Activated T-cell treated with anti-CD3 and anti-CD28 coated beads for 4 hours (primary cell): ENCODE data around the gene KCNN1.
"Not testable (repeated sequence)": the region's sequence is repeated elsewhere in the genome, so short reads cannot be mapped to it uniquely, and the experiment has no call there.

ENCODE experiments used
- DNase-seq: peaks from one replicate; pipeline ENCODE4 v3.0.0-alpha.2; 2020

Gene KCNN1

DNA sequence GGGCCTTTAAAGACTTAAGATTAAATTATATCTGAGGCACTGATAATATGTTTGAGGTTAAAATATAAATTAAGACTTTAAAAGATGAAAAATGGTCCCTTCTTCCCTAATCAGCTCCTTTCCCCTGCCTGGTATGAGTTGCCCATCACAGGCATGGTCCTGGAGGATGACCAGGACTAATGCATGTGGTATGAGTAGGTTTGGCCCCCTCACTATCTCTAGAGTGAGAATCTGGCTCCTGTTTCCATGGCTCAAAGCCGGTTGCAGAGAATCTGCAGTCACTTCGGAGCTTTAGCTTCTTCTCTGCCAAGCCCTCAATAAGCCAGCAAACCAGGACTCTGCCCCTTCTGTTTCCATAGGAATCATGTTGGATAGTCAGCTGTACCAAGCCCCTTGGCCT lies 65.2 kb downstream of the KCNN1 start:
- DNase-seq = not testable (repeated sequence)

DNA sequence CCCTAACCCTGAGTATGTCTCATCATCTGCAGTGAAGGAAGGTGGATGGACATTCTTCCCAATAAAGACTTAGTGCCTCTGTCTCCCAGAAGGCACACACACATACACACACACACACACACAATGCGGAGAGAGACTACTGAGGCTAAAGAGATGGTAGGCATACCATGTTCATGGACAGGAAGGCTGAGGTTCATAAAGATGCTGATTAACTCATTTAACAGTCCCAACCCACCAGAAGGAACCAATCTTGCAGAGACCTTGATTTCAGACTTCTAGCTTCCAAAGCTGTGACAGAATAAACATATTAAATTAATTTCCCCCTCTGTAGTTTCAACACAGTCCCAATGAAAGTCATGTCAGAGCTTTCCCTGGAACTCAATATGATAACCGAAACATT lies 74.1 kb downstream of the KCNN1 start:
- no peak for DNase-seq

DNA sequence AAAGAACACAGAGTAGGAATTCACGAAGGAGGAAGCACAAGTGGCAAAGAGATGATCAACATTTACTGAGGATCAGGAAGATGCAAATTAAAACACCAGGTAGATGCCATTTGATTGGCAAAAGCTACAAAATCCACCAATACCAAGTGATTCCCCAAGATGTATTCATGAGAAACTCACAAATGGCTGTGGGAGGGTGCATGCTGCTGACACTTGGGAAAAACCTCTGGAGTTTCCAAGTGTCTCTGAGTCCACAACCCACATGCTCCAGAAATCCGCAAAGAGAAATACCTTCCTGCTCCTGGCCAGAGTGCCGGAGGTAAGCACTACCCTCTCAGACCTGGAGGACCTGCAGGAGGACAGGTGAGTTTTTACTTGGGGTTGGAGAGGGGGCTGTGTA lies 76.8 kb downstream of the KCNN1 start:
- DNase-seq = no peak

DNA sequence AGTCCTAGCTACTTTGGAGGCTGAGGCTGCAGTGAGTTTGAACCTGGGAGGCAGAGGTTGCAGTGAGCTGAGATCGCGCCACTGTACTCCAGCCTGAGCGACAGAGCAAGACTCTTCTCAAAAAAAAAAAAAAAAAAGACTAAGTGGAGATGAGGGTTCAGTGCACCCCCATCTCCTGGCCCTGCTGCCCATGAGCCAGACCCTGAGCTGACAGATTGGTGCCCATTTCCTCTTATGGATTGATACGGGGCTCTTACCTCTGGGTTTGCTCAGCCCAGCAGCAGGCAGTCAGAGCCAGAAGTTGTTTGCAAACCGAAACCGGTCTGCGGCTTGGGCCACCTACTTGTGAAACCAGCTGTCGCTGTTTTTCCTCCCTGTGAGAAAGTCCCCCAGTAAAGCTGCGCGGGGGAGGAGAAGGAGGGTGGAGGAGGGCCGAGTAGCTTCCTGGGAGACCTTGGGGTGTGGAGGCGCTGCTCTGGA lies 78.0 kb downstream of the KCNN1 start:
- peak; percentile 73 for DNase-seq

DNA sequence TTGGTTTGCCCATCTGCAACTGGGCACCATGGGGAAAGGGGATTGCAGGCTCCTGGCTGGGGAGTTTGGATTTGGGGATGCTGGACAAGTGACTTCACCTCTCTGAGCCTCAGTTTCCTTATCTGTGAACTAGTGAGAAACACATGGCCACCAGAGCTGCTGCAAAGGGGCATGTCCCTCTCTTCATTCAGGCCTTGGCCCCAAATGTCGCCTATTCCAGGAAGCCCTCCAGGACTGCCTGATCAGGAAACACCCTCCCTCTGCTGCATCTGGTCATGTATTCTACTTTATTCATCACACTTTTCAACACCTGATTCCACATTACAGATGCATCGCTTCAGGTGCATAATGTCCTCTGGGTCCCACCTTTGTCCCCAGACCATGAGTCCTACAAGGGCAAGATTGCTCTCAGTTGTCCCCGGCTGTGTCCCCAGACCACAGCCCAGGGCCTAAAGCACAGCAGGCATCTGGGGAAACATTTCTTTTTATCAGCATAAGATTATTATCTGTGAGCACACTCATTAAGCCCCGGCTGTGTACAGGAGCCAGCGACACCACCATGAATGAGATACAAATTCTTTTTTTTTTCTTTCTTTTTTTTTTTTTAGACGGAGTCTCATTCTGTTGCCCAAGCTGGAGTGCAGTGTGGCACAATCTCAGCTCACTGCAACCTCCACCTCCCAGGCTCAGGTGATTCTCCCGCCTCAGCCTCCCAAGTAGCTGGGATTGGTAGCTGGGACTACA lies 78.6 kb downstream of the KCNN1 start:
- no peak for DNase-seq

- DNase-seq = no peak
These were observed 79.3 kb downstream of the KCNN1 start for GRCh38 chr19:18046059-18046718.

- DNase-seq = no peak
These were observed 82.5 kb downstream of the KCNN1 start for GRCh38 chr19:18049385-18049784.
